HepG2 (cell line): Measurements from ENCODE around the gene TMEM167A. TPM values are rescaled to one million over a fixed set of nuclear protein-coding genes. Genes with fewer than 3 reads are reported as not detected.

Experiments used
- ATAD3A ChIP-seq: sonication (generic); formaldehyde crosslinking; IDR thresholded peaks from 2 replicates; pipeline ENCODE4 v1.4.0; 2020; ENCODE audit warnings: missing genetic modification reagents
- CSRNP2 ChIP-seq: sonication (generic); formaldehyde crosslinking; conservative IDR thresholded peaks from 2 replicates; pipeline ENCODE4 v1.8.0; 2022; ENCODE audit warnings: low read depth, missing genetic modification reagents
- DNMT3B ChIP-seq: conservative IDR thresholded peaks from 2 replicates; pipeline ENCODE4 v1.6.1; 2016; ENCODE audit warnings: missing biosample characterization, control low read depth
- FOXJ3 ChIP-seq: sonication (generic); formaldehyde crosslinking; IDR thresholded peaks from 2 replicates; pipeline ENCODE4 v1.4.0; 2020; ENCODE audit warnings: missing genetic modification reagents, mild to moderate bottlenecking, borderline replicate concordance
- ISX ChIP-seq: sonication (generic); formaldehyde crosslinking; conservative IDR thresholded peaks from 2 replicates; pipeline ENCODE4 v1.5.0; 2020; ENCODE audit warnings: missing genetic modification reagents
- KLF13 ChIP-seq: sonication (generic); formaldehyde crosslinking; IDR thresholded peaks from 2 replicates; pipeline ENCODE4 v1.4.0; 2020; ENCODE audit warnings: mild to moderate bottlenecking, missing genetic modification reagents
- KMT2A ChIP-seq: sonication (generic); formaldehyde crosslinking; IDR thresholded peaks from 2 replicates; pipeline ENCODE4 v1.4.0; 2020; ENCODE audit warnings: missing genetic modification reagents
- NFATC3 ChIP-seq: sonication (generic); formaldehyde crosslinking; IDR thresholded peaks from 2 replicates; pipeline ENCODE4 v1.5.1; 2020; ENCODE audit warnings: mild to moderate bottlenecking, missing genetic modification reagents
- NFIC ChIP-seq: IDR thresholded peaks from 2 replicates; pipeline ENCODE4 v1.6.1; 2012; ENCODE audit warnings: mild to moderate bottlenecking, low read length, inconsistent platforms
- NR1H2 ChIP-seq: sonication (generic); formaldehyde crosslinking; IDR thresholded peaks from 2 replicates; pipeline ENCODE4 v1.8.1; 2022; ENCODE audit warnings: low read depth, missing genetic modification reagents, borderline replicate concordance
- NR2F6 ChIP-seq, 2 experiments: IDR thresholded peaks; 2 replicates each; pipeline ENCODE4 v1.6.1; 2016; ENCODE audit warnings: antibody characterized with exemption in 1 of 2, mild to moderate bottlenecking in 1 of 2
- SAP130 ChIP-seq: IDR thresholded peaks from 2 replicates; pipeline ENCODE4 v1.6.1; 2016; ENCODE audit warnings: low read depth
- SNAI1 ChIP-seq: sonication (generic); formaldehyde crosslinking; IDR thresholded peaks from 2 replicates; pipeline ENCODE4 v1.5.0; 2020; ENCODE audit warnings: mild to moderate bottlenecking, missing genetic modification reagents, borderline replicate concordance
- SUZ12 ChIP-seq: fragments of 150-350 bp; IDR thresholded peaks from 2 replicates; pipeline ENCODE4 v1.6.1; 2014; ENCODE audit warnings: low read depth, low read length
- U2AF1 ChIP-seq: fragments of 200-400 bp; formaldehyde crosslinking; optimal IDR thresholded peaks from 2 replicates; pipeline ENCODE3; 2017; ENCODE audit warnings: mild to moderate bottlenecking, low read depth, low read length
- ZBTB10 ChIP-seq: sonication (generic); formaldehyde crosslinking; IDR thresholded peaks from 2 replicates; pipeline ENCODE4 v1.4.0; 2020; ENCODE audit warnings: missing genetic modification reagents, borderline replicate concordance
- ZNF136 ChIP-seq: sonication (generic); formaldehyde crosslinking; IDR thresholded peaks from 2 replicates; pipeline ENCODE4 v1.8.1; 2022; ENCODE audit warnings: low read depth, mild to moderate bottlenecking, moderate library complexity, missing genetic modification reagents
- ZNF264 ChIP-seq: sonication (generic); formaldehyde crosslinking; IDR thresholded peaks from 2 replicates; pipeline ENCODE4 v1.4.0; 2020; ENCODE audit warnings: missing genetic modification reagents
- ZNF547 ChIP-seq: sonication (generic); formaldehyde crosslinking; IDR thresholded peaks from 2 replicates; pipeline ENCODE4 v1.5.1; 2020; ENCODE audit warnings: mild to moderate bottlenecking, missing genetic modification reagents
- ZNF614 ChIP-seq: IDR thresholded peaks from 2 replicates; pipeline ENCODE4 v1.6.1; 2018; ENCODE audit warnings: missing biosample characterization, missing genetic modification reagents, inconsistent platforms, borderline replicate concordance
- ZNF616 ChIP-seq: sonication (generic); formaldehyde crosslinking; IDR thresholded peaks from 2 replicates; pipeline ENCODE4 v1.5.0; 2020; ENCODE audit warnings: low read depth, mild to moderate bottlenecking, missing genetic modification reagents
- ZNF740 ChIP-seq: sonication (generic); formaldehyde crosslinking; IDR thresholded peaks from 2 replicates; pipeline ENCODE4 v1.4.0; 2020; ENCODE audit warnings: missing genetic modification reagents
- ZSCAN30 ChIP-seq: sonication (generic); formaldehyde crosslinking; IDR thresholded peaks from 2 replicates; pipeline ENCODE4 v1.5.0; 2020; ENCODE audit warnings: mild to moderate bottlenecking, missing genetic modification reagents
- polyA plus RNA-seq, 8 experiments: library from polyadenylated mRNA; depleted of rRNA in 3 of 8; stranded (reverse) in 7 of 8; unstranded in 1 of 8; fragments of >200 nt; fragmentation: Illumina TruSeq in 4 of 8; extraction: Trizol in 4 of 8; gene quantifications; 2 replicates each; pipeline versions ENCODE4 v1.2.1 to v1.2.3, GENCODE V29; 2011 to 2016; ENCODE audit warnings: low read depth in 4 of 8, missing spikeins in 1 of 8, mixed read lengths in 1 of 8; ENCODE audit not compliant: insufficient read depth in 1 of 8
- total RNA-seq, 5 experiments: library from RNA; depleted of rRNA; stranded (reverse); fragments of >200 nt; fragmentation: Illumina TruSeq; extraction: Trizol; gene quantifications; 2 replicates each; pipeline ENCODE4 v1.2.3, GENCODE V29; 2016; ENCODE audit warnings: low read depth in 1 of 5
- TF ChIP-seq, protein P1 (sequence below): sonication (generic); formaldehyde crosslinking; IDR thresholded peaks from 2 replicates; pipeline ENCODE4 v1.8.0; 2022; ENCODE audit warnings: missing genetic modification reagents, mild to moderate bottlenecking, moderate library complexity, borderline replicate concordance

Gene TMEM167A
- total and polyA plus RNA-seq, 2 of the 13 experiments (the other 11 are each of a cell fraction or from before 2014, with no cell fraction given) = 47.0 to 78.7 TPM

DNA sequence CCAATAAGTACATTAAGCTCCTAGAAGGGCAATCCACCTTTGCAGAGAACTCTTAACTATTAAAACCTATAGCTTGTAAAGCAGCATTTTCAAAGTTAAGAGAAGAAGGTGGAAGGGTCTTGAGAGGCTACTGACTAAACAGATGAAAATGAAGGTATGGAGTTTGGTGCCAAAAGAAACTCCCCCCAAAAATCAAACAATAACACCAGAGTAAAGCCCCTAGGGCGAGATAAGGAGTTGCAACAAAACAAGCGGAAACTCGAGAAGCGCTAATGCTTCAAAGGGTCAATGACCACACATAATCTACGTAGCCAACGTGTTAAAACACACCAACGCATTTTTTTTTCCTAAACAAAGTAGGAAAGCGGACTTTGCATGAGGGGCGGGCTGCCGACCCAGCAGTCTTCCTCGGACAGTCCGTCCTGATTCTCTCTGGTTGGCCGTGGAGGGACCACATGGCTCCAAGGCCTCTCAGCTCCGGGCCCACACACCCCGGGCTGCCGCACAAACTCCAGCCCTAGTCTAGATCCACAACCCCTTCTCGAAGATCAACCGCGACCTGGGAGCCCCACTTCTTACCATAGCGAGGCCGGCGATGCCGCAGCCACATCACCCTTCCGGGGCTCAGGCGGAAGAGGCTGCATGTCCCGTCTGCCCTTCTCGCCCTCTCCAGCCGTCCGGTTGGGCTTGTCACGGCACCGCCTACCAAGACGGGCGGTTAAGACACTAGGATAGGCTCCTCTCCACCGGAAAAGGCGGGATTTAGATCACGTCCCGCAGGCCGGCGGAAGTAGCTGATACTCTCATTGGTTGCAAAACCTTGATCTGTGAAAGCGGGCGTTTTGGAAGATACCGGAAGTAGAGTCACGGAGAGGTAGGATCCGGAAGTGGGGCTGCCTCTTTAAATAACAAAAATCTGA, at the start of gene TMEM167A, which contains the start of gene XRCC4 (continued):
- no peak for TF ChIP-seq CSRNP2 (CRISPR knock-in tag)
- TF ChIP-seq ZBTB10 = no peak; the same call in 1 of the 2 replicates
- TF ChIP-seq ZNF264 (CRISPR knock-in tag) = no peak
- TF ChIP-seq KLF13 (CRISPR knock-in tag) = no peak
- TF ChIP-seq DNMT3B = no peak
- TF ChIP-seq NFATC3 (CRISPR knock-in tag) = no peak
- no peak for TF ChIP-seq ATAD3A
- no peak for TF ChIP-seq ZNF616
- no peak for TF ChIP-seq SUZ12
- TF ChIP-seq SAP130 = peak; percentile 92
- peak; percentile 28 for TF ChIP-seq U2AF1
- TF ChIP-seq SNAI1 (CRISPR knock-in tag) = no peak
- TF ChIP-seq, protein P1, sequence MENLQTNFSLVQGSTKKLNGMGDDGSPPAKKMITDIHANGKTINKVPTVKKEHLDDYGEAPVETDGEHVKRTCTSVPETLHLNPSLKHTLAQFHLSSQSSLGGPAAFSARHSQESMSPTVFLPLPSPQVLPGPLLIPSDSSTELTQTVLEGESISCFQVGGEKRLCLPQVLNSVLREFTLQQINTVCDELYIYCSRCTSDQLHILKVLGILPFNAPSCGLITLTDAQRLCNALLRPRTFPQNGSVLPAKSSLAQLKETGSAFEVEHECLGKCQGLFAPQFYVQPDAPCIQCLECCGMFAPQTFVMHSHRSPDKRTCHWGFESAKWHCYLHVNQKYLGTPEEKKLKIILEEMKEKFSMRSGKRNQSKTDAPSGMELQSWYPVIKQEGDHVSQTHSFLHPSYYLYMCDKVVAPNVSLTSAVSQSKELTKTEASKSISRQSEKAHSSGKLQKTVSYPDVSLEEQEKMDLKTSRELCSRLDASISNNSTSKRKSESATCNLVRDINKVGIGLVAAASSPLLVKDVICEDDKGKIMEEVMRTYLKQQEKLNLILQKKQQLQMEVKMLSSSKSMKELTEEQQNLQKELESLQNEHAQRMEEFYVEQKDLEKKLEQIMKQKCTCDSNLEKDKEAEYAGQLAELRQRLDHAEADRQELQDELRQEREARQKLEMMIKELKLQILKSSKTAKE (CRISPR knock-in tag) = no peak
- peak; percentile 88 for TF ChIP-seq KMT2A (CRISPR knock-in tag)
- TF ChIP-seq NR1H2 (CRISPR knock-in tag) = no peak
- no peak for TF ChIP-seq ISX (CRISPR knock-in tag)
- TF ChIP-seq NR2F6 (IDR thresholded peaks at IDR 0.05) = no peak
- no peak for TF ChIP-seq NR2F6 (CRISPR knock-in tag; IDR thresholded peaks at IDR 0.05)
- 0 out of 2 replicates have a peak, but pooled peaks have one; percentile 56 for TF ChIP-seq ZNF614 (CRISPR knock-in tag)
- peak; percentile 31; the same call in 1 of the 2 replicates for TF ChIP-seq FOXJ3 (CRISPR knock-in tag)
- no peak for TF ChIP-seq ZNF136 (CRISPR knock-in tag)
- TF ChIP-seq ZSCAN30 (CRISPR knock-in tag) = no peak
- 0 out of 2 replicates have a peak, but pooled peaks have one; percentile 26 for TF ChIP-seq NFIC
- 0 out of 2 replicates have a peak, but pooled peaks have one; percentile 37 for TF ChIP-seq ZNF547 (CRISPR knock-in tag)
- TF ChIP-seq ZNF740 = no peak; the same call in 1 of the 2 replicates
